Uterus (tissue), 2 donors: ENCODE results near the gene MAGI2.

Source experiments
- CTCF ChIP-seq, 4 experiments: fragments of 200-600 bp in 2 of 4; fragments of 450-650 bp in 2 of 4; sonication (generic) in 2 of 4; IDR thresholded peaks; one replicate each; pipeline ENCODE4 v1.5.1; 2016 to 2019; ENCODE audit warnings: antibody characterized with exemption in 4 of 4, mild to moderate bottlenecking in 2 of 4, moderate library complexity in 1 of 4
- POLR2A ChIP-seq, 2 donors: fragments of 450-650 bp; IDR thresholded peaks; one replicate each; pipeline ENCODE4 v1.6.1; 2016; ENCODE audit warnings: antibody characterized with exemption in 2 of 2, mild to moderate bottlenecking in 1 of 2, moderate library complexity in 1 of 2

- TF ChIP-seq CTCF (IDR thresholded peaks at IDR 0.05) (no peak), POLR2A (IDR thresholded peaks at IDR 0.05) (no peak)
These were observed 162.5 kb downstream of the MAGI2 start for GRCh38 chr7:79290841-79291497.
